Common myeloid progenitor, CD34-positive (primary cell): ENCODE data around the gene KCNG4.

Experiments
- CTCF ChIA-PET: fragments of 350-600 bp; sonication (Branson Sonifier 250); formaldehyde crosslinking; loops from one replicate; lab custom pipeline; 2021; ENCODE audit warnings: antibody characterized with exemption; lab: Charles Lee
- POLR2A ChIA-PET: fragments of 350-600 bp; sonication (Branson Sonifier 250); formaldehyde crosslinking; loops from one replicate; lab custom pipeline; 2021; ENCODE audit warnings: antibody characterized with exemption; lab: Charles Lee
- DNase-seq, 3 donors: peaks; one replicate each; pipeline versions ENCODE4 v3.0.0 to v3.0.0-alpha.2; 2013
- H3K27ac ChIP-seq, 2 experiments: 1 replicate in 1 of 2; 2 replicates in 1 of 2; pipeline ENCODE4 v1.7.0; 2013; ENCODE audit warnings: inconsistent platforms in 2 of 2, low read length in 2 of 2, mild to moderate bottlenecking in 2 of 2, low read depth in 1 of 2, moderate library complexity in 1 of 2; ENCODE audit not compliant: severe bottlenecking in 2 of 2, insufficient read depth in 1 of 2, poor library complexity in 1 of 2
- H3K27me3 ChIP-seq, 5 experiments: replicated peaks in 2 of 5; 1 replicate in 3 of 5; 2 replicates in 2 of 5; pipeline versions ENCODE4 v1.6.1 to v1.7.0; 2013; ENCODE audit warnings: low read length in 4 of 5, mild to moderate bottlenecking in 2 of 5, moderate library complexity in 2 of 5, inconsistent platforms in 1 of 5; ENCODE audit not compliant: insufficient read depth in 5 of 5, control insufficient read depth in 4 of 5
- H3K36me3 ChIP-seq, 4 experiments: 1 replicate in 2 of 4; 2 replicates in 2 of 4; pipeline versions ENCODE4 v1.6.1 to v1.7.0; 2013; ENCODE audit warnings: low read length in 3 of 4, control low read depth in 1 of 4, mild to moderate bottlenecking in 1 of 4; ENCODE audit not compliant: control insufficient read depth in 4 of 4, insufficient read depth in 4 of 4
- H3K4me1 ChIP-seq, 4 experiments: 1 replicate in 3 of 4; 2 replicates in 1 of 4; pipeline versions ENCODE4 v1.6.1 to v1.7.1; 2013; ENCODE audit warnings: low read length in 3 of 4, mild to moderate bottlenecking in 3 of 4, control low read depth in 1 of 4, inconsistent platforms in 1 of 4, moderate library complexity in 1 of 4; ENCODE audit not compliant: control insufficient read depth in 4 of 4, insufficient read depth in 4 of 4; ENCODE audit errors: control extremely low read depth in 1 of 4
- H3K4me3 ChIP-seq, 7 experiments: 1 replicate in 4 of 7; 2 replicates in 3 of 7; pipeline versions ENCODE4 v1.5.1 to v1.7.0; 2013; ENCODE audit warnings: mild to moderate bottlenecking in 7 of 7, low read length in 6 of 7, moderate library complexity in 6 of 7, inconsistent platforms in 2 of 7, low read depth in 2 of 7, control low read depth in 1 of 7; ENCODE audit not compliant: insufficient read depth in 4 of 7, control insufficient read depth in 1 of 7; ENCODE audit errors: extremely low read depth in 1 of 7
- H3K9me3 ChIP-seq, 5 experiments: 1 replicate in 4 of 5; 2 replicates in 1 of 5; pipeline versions ENCODE4 v1.6.1 to v1.7.1; 2013; ENCODE audit warnings: low read length in 4 of 5, mild to moderate bottlenecking in 2 of 5, inconsistent platforms in 1 of 5, low read depth in 1 of 5, moderate library complexity in 1 of 5; ENCODE audit not compliant: control insufficient read depth in 4 of 5, insufficient read depth in 2 of 5; ENCODE audit errors: control extremely low read depth in 1 of 5
- WGBS: methylation state at CpG from one replicate; pipeline ENCODE4 v1.1.5; 2013; ENCODE audit not compliant: insufficient coverage; 5-methylcytosine and 5-hydroxymethylcytosine counted together

Gene KCNG4

GRCh38 chr16:84195201-84196093 lies 44.4 kb downstream of the KCNG4 start:
- WGBS, result 96% methylated on average over 34 of the region's 38 CpGs
- Histone ChIP-seq H3K27ac (no peak overlapping the region), H3K4me3 (no peak overlapping the region), H3K27me3 (peaks cover 0 to 6% (median 2%) of the 10 kb centered on the region in 5 experiments), H3K4me1 (peaks cover 0 to 17% (median 10%) of the 10 kb centered on the region in 4 experiments), H3K36me3 (no peaks in the 10 kb centered on the region), H3K9me3 (no peaks in the 10 kb centered on the region)
- CTCF ChIA-PET, result interaction anchor here (0.5 to 1.0 kb wide), 2 partner anchors 9 to 520 kb away, joined by 3 read pairs; partner anchors contain the start of gene TAF1C
- POLR2A ChIA-PET, result no interaction called here
- no peak for DNase-seq

DNA sequence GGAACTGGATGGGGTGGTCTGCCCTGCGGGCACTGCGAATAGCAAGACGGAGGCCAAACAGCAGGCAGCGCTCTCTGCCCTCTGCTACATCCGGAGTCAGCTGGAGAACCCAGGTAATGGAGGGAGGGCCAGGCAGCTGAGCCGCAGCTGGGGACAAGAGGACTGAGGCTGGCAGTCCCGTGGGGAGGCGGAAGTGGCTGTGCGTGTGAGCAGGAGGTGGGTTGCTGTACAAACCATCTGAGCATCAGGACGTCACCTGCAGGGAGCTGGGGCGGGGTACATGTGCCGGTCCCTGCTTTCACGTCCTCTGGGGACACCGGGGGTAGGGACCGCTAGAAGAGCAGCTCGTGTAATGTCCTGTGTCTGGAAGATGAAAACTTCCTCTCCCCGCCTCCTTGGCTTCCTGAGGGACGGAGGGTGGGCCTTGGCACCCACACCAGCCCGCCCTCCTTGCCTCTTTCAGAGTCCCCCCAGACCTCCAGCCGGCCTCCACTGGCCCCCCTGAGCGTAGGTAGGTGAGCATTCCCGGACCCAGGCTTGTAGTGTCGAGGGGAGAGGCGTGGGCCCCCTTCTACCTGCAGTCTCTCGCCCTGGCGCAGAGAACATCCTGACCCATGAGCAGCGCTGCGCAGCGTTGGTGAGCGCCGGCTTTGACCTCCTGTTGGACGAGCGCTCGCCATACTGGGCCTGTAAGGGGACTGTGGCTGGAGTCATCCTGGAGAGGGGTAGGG lies 45.2 kb downstream of the KCNG4 start:
- no peaks in the 10 kb centered on the region for H3K9me3 ChIP-seq
- 49% methylated on average over 32 of the region's 34 CpGs for WGBS
- peak; percentile 39 to 81 (median 67) for DNase-seq
- peaks cover 0 to 17% (median 10%) of the 10 kb centered on the region in 4 experiments for H3K4me1 ChIP-seq
- POLR2A ChIA-PET, result no interaction called here
- CTCF ChIA-PET, result interaction anchor here (0.5 to 1.0 kb wide), 2 partner anchors 8 to 521 kb away, joined by 3 read pairs; partner anchors contain the start of gene TAF1C
- peak overlapping the region in 3 of 7 experiments; percentile 36 to 59 (median 50) for H3K4me3 ChIP-seq
- H3K27me3 ChIP-seq, result peaks cover 0 to 6% (median under 1%) of the 10 kb centered on the region in 5 experiments
- H3K27ac ChIP-seq, result no peak overlapping the region
- H3K36me3 ChIP-seq, result no peaks in the 10 kb centered on the region

GRCh38 chr16:84194018-84194417 lies 45.8 kb downstream of the KCNG4 start:
- Histone ChIP-seq H3K4me3 (peak overlapping the region in 3 of 7 experiments; percentile 36 to 59 (median 50)), H3K27me3 (peaks cover 0 to 6% (median 0%) of the 10 kb centered on the region in 5 experiments), H3K9me3 (no peaks in the 10 kb centered on the region), H3K36me3 (no peaks in the 10 kb centered on the region), H3K4me1 (peaks cover 0 to 17% (median 10%) of the 10 kb centered on the region in 4 experiments), H3K27ac (no peak overlapping the region)
- POLR2A ChIA-PET, result no interaction called here
- 85% methylated on average over 11 of the region's 11 CpGs for WGBS
- CTCF ChIA-PET, result no interaction called here
- no peak for DNase-seq

DNA sequence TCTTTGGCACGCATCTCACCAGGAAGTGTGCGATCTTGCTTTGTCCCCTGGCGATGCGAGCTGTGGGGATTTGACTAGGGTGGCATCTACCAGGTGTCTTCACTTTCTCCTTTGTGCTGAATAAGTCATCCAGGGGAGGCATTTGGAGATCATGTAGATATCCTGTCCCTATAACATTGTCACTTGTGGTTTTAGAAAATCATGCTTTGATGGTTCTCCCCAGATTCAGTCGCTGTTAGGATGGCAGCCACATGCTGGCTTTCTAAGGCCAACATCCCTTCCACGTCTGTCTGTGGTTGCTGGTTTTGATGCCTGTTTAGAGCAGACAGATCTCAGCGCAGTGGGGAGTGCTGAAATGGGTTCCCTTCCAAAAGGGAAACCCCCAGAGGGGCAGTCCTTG lies 46.3 kb downstream of the KCNG4 start:
- Histone ChIP-seq H3K27ac (no peak overlapping the region), H3K4me3 (no peak overlapping the region), H3K4me1 (peaks cover 0 to 17% (median 10%) of the 10 kb centered on the region in 4 experiments), H3K27me3 (peaks cover 0 to 2% (median 0%) of the 10 kb centered on the region in 5 experiments), H3K36me3 (no peaks in the 10 kb centered on the region), H3K9me3 (no peaks in the 10 kb centered on the region)
- DNase-seq, result peak in 2 of 3 donors; percentile 10 to 13
- ChIA-PET POLR2A (no interaction called here), CTCF (no interaction called here)
- 82% methylated on average over 7 of the region's 7 CpGs for WGBS

DNA sequence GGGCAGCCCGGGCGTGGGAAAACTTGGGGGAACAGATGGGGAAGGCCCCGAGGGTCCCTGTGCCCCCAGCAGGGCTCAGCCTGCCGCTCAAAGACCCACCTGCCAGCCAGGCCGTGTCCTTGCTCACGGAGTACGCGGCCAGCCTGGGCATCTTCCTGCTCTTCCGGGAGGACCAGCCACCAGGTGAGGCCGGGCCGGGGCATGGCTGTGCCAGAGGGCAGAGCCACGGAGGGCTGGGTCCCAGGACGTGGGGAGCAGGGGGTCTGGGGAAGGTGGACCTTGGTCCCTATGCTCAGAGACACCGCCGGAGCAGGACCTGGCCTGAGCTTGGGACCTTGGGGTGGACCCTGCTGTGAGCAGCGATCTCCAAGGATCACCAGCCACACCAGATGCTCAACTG lies 48.3 kb downstream of the KCNG4 start:
- H3K27me3 ChIP-seq, result no peaks in the 10 kb centered on the region
- POLR2A ChIA-PET, result no interaction called here
- H3K36me3 ChIP-seq, result no peaks in the 10 kb centered on the region
- H3K27ac ChIP-seq, result no peak overlapping the region
- H3K4me1 ChIP-seq, result peaks cover 0 to 19% (median 10%) of the 10 kb centered on the region in 4 experiments
- no peak overlapping the region for H3K4me3 ChIP-seq
- CTCF ChIA-PET, result no interaction called here
- no peak for DNase-seq
- H3K9me3 ChIP-seq, result no peaks in the 10 kb centered on the region
- WGBS, result 97% methylated on average over 7 of the region's 16 CpGs

GRCh38 chr16:84190731-84191388 lies 49.0 kb downstream of the KCNG4 start, which contains the start of gene ADAD2:
ADAD2 (plus strand) TSS chr16:84191157; CDS start chr16:84191231, 74 bp downstream.
- Histone ChIP-seq H3K4me3 (no peak within 1 kb of the TSS), H3K4me1 (peaks cover 0 to 25% (median 15%) of the 10 kb centered on the region in 4 experiments), H3K27ac (no peak within 1 kb of the TSS), H3K36me3 (no peaks in the 10 kb centered on the region), H3K27me3 (no peaks in the 10 kb centered on the region), H3K9me3 (no peaks in the 10 kb centered on the region)
- DNase-seq, result peak in 1 of 3 donors; percentile 18
- ChIA-PET CTCF (no interaction called here), POLR2A (no interaction called here)
- WGBS, result 95% methylated on average over 47 of the region's 47 CpGs
